Posterior cingulate gyrus (tissue), 11 donors: ENCODE results near the gene ZSWIM3.
"Not testable (repeated sequence)": the region's sequence is repeated elsewhere in the genome, so short reads cannot be mapped to it uniquely, and the experiment has no call there.

Experiments used
- DNase-seq, 10 donors: peaks; one replicate each; pipeline versions ENCODE4 v3.0.0 to v3.0.0-alpha.2; 2020 to 2021; ENCODE audit warnings: mixed read lengths in 3 of 10
- intact Hi-C: fragments of 100-400 bp; cut with DNase I; formaldehyde crosslinking; loops from one replicate; pipeline ENCODE4 v1.15.1; 2023

ZSWIM3 gene

GRCh38 chr20:45829673-45830106, 27.7 kb upstream of the ZSWIM3 start:
- intact Hi-C loops, DNase-seq: not testable (repeated sequence)

- intact Hi-C loops, result no loop called here
- DNase-seq, result peak in 1 of 10 donors; percentile 38
Observed at GRCh38 chr20:45832619-45833018, 24.8 kb upstream of the ZSWIM3 start.

- peak; percentile 37 to 96 (median 66) for DNase-seq
- intact Hi-C loops, result no loop called here
Observed at GRCh38 chr20:45833030-45833882, 24.2 kb upstream of the ZSWIM3 start, which contains the start of gene SNX21. TSS of gene SNX21 (plus strand) at chr20:45833799. CDS start at chr20:45833920, 121 bp downstream.

- peak; percentile 57 to 97 (median 73) for DNase-seq
- intact Hi-C loops, result no loop called here
Observed at GRCh38 chr20:45833883-45834796, 23.3 kb upstream of the ZSWIM3 start.

GRCh38 chr20:45834797-45835161, 22.6 kb upstream of the ZSWIM3 start:
- intact Hi-C loops, result no loop called here
- peak in 1 of 10 donors; percentile 78 for DNase-seq

- intact Hi-C loops, result no loop called here
- DNase-seq, result no peak
Observed at GRCh38 chr20:45835329-45835765, 22.1 kb upstream of the ZSWIM3 start.

- intact Hi-C loops, result no loop called here
Observed at GRCh38 chr20:45835825-45836224, 21.6 kb upstream of the ZSWIM3 start.

GRCh38 chr20:45836841-45837240, 20.6 kb upstream of the ZSWIM3 start:
- intact Hi-C loops, result no loop called here
- DNase-seq, result no peak

More at GRCh38 chr20:45835825-45836224, 21.6 kb upstream of the ZSWIM3 start:
- DNase-seq, result no peak

GRCh38 chr20:45840700-45841198, 16.7 kb upstream of the ZSWIM3 start:
- intact Hi-C loops, result no loop called here
- DNase-seq, result peak in 1 of 10 donors; percentile 82

GRCh38 chr20:45841407-45842129, 15.8 kb upstream of the ZSWIM3 start:
- intact Hi-C loops, result no loop called here
- DNase-seq, result no peak

- DNase-seq, result no peak
- intact Hi-C loops, result no loop called here
Observed at GRCh38 chr20:45842169-45842812, 15.1 kb upstream of the ZSWIM3 start.

- peak in 1 of 10 donors; percentile 24 for DNase-seq
- intact Hi-C loops, result no loop called here
Observed at GRCh38 chr20:45843506-45843905, 13.9 kb upstream of the ZSWIM3 start.

GRCh38 chr20:45845452-45845851, 12.0 kb upstream of the ZSWIM3 start:
- intact Hi-C loops, result no loop called here

GRCh38 chr20:45848421-45848820, 9.0 kb upstream of the ZSWIM3 start:
- intact Hi-C loops, result no loop called here
- DNase-seq, result peak in 2 of 10 donors; percentile 43 to 44

More at GRCh38 chr20:45845452-45845851, 12.0 kb upstream of the ZSWIM3 start:
- no peak for DNase-seq

GRCh38 chr20:45848969-45849582, 8.3 kb upstream of the ZSWIM3 start:
- intact Hi-C loops, result no loop called here
- peak in 1 of 10 donors; percentile 30 for DNase-seq

GRCh38 chr20:45850238-45850637, 7.2 kb upstream of the ZSWIM3 start:
- intact Hi-C loops, result no loop called here
- DNase-seq, result no peak

GRCh38 chr20:45850926-45851325, 6.5 kb upstream of the ZSWIM3 start:
- no peak for DNase-seq
- intact Hi-C loops, result no loop called here

- no peak for DNase-seq
- intact Hi-C loops, result no loop called here
Observed at GRCh38 chr20:45851501-45851900, 5.9 kb upstream of the ZSWIM3 start.

- intact Hi-C loops, result no loop called here
- no peak for DNase-seq
Observed at GRCh38 chr20:45852326-45852725, 5.1 kb upstream of the ZSWIM3 start.
